ENCODE measurements around the gene CHRNA5.

The CHRNA5 gene

DNA sequence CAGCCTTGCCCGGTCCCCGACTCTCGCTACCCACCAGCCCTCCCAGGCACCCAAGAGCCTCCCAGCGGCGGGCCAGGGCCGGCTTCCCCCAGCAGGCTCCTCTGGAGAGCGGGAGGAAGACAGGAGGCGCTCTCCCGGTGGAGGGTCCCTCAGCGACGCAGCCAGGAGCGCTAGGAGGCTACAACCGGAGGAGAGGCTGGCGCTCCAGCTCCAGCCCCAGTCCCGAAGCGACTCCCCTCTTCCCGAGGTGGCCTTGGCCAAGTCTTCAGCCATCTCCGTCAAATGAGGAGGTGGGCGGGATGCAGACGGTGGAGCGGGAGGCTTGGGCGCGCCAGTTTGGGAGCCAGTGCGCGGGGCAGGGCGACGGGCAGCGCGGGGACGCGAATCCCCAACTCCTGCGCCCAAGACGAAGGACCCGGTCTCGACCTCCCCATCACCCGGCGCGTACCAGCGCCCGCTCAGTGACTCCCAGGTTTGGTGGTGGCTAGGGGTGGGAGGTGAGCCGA is 54.8 kb downstream of the CHRNA5 start:
- no peak for DNase-seq (ENCODE audit: low read depth in 2 of 2)

DNA sequence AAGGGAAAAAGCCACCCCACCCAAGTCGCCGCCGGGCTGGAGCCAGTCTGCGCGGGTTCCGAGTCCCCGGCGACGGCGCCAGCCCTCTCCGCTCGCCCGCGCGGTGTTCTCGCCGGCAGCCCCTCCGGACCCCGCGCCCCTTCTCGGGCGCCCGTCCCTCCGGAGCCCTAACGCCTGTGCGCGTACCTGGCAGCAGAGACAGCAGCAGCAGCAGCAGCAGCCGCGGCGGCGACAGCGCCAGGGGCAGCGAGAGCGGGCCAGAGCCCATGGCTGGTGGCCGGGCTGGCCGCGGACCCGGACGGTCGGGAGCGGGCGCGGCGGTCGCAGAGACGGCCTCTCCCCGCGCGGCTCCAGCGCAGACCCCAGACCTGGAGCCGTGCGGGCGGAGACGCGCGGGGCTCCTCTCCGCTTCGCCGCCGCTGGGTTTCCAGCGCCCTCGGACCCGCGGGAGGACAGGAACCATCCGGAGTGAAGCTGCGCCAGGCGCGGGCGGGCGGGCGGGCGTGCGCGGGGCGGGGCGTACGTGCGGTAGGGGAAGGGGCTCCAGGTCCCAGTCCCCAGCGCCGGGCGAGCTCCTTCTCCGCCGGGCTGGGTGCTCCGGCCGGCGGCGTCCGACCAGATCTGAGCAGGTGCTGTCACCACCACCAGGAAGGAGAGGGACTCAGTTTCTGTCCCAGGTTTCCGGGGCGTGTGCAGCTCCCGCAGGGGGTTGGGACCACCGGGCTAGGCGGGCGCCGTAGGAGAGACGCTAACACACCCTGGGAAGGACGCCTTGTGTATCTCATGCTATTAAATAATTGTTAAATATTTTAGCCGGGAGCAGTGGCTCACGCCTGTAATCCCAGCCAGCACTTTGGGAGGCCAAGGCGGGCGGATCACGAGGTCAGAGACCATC is 55.5 kb downstream of the CHRNA5 start, which contains the start of gene CHRNA3:
TSS of gene CHRNA3 (minus strand) at position 470 of the 895 bp plus-strand sequence. CDS start at position 268, 202 bp downstream.
- no peak for DNase-seq (ENCODE audit: low read depth in 2 of 2)

DNA sequence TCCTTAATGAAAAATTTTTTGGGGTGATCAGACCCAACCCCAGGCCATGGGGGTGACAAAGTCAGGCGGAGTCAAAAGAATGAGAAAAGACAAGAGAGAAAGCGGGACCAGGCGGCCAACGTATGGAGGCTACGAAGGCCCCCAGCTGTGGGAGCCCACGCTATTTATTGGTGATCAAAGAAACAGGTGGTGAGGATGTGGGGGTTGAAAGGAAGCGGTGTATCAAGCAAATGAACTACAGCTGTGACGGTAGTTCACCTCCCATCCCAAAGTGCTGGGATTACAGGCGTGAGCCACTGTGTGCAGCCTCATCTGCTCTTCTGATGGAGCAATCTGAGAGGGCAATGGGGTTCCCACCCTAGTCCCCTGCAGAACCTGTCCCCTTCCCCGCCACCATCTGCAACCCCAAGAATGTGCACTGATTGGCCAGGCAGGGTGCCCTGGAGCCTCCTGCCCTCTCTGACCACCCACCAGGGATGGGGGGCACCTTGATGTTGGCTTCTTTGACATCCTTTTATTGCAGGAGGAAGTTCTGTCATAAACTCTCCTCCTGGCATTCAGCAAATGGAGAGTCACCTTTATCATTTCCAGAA is 56.6 kb downstream of the CHRNA5 start:
- DNase-seq (ENCODE audit: low read depth in 2 of 2), result no peak

DNA sequence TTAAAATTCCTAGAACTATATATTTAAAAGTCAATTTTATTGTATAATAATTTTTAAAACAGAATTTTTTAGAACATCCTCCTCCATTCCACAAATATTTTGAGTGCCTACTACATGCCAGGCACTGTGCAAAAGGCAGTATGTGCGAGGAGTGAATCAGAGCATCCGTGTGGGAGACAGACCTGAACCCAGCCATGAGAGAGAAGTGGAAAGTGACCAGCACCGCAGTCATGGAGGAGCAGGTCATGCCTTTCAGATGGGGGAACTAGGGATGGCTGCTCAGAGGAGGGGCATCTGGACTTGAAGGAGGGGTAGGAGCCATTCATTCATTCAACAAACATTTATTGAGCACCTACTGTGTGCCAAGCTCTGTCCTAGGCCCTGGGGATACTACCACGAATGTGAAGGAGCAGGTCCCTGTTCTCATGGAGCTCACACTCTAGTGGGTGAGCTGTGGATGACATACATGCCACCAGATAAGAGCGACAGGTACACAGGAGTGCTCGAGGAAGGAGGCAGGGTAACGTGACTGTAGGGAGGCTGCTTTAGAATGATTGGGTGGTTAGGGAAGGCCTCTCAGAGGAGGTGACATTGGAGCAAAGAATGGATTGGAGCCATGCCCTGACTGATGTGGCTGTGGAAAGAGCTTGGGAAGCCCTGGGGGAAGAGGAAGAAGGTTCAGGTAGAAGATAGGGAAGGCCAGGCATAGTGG is 58.6 kb downstream of the CHRNA5 start:
- no peak for DNase-seq (ENCODE audit: low read depth in 2 of 2)

- no peak for DNase-seq (ENCODE audit: low read depth in 2 of 2)
These were observed 59.6 kb downstream of the CHRNA5 start for GRCh38 chr15:78624651-78625590.

DNA sequence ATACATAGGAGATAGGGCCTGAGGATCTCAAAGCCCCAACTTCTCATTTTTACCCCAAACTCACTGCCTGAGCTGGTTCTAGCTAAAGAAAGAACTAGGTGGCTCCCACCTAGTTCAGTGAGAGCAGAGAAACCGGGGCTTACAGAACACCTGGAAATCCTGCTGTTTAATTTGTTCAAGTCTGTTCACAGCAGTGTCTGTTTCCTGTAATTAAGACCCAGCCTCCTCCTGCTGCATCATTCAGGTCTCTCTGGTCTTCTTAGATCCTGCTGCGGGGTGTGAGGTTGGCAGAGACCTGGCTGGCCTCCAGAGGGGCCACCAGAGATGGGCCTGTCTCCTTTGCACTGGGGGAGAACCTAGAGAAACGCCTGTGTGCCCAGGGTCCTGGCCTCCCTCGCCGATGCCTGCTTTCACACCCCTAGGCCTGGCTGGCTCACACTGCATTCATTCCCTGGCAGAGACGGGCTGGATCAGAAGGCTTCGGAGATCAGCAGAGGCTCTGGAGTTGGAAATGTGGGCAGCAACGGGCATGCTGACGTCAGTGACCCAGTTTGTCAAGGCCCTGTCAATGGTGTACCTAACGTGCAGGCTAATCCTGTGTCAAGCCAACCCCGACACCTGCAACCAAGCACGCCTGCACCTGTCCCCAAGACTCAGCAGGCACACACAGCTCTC is 60.4 kb downstream of the CHRNA5 start:
- DNase-seq (ENCODE audit: low read depth in 2 of 2), result no peak

DNA sequence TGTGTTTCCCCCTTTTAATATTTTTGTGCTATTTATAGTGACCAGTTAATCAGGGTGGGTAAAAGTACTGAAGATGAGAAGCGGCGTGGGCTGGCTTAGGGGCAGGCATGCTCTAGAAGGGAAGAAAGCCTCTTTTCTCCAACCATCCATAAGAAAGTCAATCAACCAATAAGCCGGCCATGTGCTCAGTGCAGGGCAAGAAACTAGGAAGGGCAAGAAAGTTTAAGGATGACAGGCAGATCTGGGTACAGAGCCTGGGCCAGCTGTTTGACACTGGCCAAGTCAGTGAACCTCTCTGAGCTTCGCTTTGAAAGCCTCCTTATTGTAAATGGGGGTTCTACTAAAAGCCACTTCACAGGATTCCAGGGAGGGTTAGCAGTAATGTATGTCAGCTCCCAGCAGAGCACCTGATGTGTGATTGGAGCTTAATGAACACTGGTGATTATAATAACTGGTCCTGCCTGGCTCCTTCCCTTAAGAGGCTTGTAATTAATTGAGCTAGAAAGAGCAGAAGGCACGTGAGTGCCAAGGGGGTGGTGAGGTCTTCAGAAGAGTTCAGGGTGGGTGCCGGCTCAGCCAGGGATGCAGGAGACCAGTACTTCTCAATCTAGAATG is 61.2 kb downstream of the CHRNA5 start:
- DNase-seq (ENCODE audit: low read depth in 2 of 2), result no peak

DNA sequence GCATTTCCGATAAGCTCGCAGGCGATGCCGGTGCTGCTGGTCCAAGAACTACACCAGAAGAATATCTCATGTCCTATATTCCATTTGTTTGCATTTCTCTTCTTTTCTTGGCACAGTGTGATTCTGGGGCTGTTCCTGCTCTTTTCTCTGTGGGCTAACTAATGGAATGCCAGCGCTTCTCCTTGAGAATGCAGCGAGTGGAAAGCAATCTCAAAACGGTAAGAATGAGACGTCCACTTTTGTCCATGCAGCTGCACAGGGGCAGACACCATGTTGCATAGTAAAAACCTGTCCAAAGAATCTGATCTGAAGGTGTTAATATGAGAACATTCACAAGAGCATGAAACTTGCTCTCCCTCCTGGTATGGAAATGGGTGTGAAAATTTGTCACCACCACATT is 62.0 kb downstream of the CHRNA5 start:
- no peak for DNase-seq (ENCODE audit: low read depth in 2 of 2)

DNA sequence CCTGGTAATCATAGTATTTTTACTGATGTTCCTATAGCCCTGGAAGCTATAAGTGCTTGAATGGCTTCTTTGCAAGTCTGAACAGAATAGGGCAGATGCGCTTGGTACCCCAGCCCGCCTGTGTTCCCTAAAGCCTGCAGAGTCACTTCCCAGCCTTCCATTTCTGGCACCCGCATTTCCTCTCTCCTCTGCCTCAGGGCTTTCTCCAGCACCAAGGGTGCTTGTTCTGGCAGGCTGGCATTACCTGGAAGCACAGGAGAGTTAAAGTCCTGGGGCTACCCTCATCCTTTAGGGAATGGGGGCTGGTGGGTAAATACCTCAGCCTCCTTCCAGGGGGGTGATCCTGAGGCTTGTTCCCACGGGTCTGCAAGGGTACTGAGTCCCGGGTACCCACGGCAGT is 62.9 kb downstream of the CHRNA5 start:
- DNase-seq (ENCODE audit: low read depth in 2 of 2), result no peak

- no peak for DNase-seq (ENCODE audit: low read depth in 2 of 2)
These were observed 63.9 kb downstream of the CHRNA5 start for GRCh38 chr15:78629031-78629715.

GRCh38 chr15:78629716-78630065 is 64.4 kb downstream of the CHRNA5 start:
- no peak for DNase-seq (ENCODE audit: low read depth in 2 of 2)

DNA sequence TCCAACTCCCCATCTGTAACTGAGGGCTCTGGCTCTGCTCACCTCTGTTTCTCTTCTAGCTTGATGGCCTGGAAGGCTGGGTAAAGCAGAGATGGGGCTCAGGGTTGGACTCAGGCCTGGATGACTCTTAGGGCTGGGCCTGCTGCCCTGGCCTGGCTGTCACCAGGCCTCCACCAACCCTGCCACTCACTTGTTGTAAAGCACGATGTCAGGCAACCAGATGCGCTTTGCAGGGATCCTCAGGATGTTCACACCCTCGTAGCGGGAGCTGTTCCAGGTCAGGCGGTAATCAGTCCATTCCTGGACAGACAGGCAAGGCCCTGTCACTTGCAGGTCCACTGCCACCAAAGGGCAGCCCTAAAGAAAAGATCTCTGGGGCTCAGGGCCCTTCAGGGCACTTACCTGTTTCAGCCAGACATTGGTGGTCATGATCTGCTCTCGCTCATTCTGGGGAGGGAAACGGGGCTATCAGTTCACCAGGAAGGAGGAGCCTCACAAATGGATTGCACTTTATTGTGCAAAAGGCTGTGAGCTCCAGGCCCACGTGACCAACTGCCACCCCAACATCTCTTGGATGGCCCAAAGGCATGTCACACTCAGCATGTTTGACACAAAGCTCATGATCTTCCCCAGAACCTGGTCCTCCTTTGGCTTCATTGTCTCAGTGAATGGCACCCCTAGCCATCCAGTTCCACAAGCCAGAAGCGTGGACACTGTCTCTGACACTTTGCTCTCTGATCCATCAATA is 65.7 kb downstream of the CHRNA5 start:
- DNase-seq (ENCODE audit: low read depth in 2 of 2), result no peak

GRCh38 chr15:78633348-78633747 is 68.0 kb downstream of the CHRNA5 start:
- no peak for DNase-seq (ENCODE audit: low read depth in 2 of 2)

DNA sequence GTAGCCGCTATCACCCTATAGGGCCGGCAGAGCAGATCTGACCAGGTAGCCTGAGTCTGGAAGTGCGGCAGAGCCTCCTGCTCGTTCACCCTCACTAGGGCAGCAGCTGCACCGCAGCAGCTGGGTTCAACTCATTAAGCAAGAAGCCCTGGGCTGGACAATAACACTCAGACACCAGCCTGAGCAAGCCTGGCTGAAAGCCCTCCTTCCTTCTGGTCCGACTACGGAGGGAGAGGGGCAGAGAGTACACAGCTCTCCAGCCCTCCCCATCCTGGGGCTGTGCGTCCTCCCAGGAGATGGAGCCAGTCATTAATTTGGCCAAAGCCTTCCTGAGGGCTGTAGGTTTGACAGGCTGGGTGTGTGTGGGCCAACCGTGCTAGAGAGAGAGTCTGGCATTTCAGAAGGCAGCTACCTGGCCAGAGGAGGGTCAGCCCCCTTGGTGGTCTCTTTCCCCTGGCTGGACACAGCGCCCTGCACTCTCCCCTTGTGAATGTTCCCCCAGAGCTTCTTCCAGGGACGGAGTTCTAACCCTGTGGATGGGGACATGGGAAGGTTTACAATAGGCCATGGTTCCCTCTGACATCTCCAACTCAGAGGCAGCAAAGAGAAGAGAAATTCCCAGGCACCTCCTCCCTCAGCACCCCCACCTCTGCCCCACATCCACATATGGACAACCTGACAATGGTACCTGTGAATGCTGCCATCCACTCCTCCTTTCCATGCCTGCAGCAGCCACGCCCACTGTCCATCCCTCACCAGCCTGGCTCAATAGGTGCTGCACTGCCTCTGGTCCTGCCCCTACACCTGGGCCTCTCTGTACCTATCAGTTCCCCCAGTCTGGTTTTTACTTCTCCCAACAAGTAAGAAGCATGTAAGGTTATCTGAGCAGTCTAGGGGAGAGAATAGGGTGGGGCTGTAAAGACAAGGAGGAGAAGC is 69.2 kb downstream of the CHRNA5 start:
- no peak for DNase-seq (ENCODE audit: low read depth in 2 of 2)

DNA sequence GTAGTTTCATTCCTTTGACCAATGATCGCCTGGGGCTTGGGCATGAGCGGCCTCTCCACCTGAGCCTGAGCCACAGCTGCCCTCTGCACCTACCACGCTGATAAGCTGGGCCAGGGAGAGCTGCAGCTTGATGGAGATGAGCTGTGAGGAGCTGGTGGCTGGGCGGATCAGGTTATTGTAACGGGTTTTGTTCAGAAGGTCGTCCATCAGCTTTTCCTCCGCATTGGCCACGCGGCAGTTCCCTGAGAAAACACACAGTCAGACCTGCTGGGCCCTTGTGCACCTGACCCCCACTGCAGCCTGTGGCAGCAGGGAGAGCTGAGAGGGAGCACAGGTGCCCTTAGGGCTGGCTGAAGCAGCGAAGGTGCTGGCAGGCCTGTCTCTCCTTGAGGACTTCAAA is 70.0 kb downstream of the CHRNA5 start:
- no peak for DNase-seq (ENCODE audit: low read depth in 2 of 2)

GRCh38 chr15:78636378-78636859 is 71.1 kb downstream of the CHRNA5 start:
- DNase-seq (ENCODE audit: low read depth in 2 of 2), result no peak

DNA sequence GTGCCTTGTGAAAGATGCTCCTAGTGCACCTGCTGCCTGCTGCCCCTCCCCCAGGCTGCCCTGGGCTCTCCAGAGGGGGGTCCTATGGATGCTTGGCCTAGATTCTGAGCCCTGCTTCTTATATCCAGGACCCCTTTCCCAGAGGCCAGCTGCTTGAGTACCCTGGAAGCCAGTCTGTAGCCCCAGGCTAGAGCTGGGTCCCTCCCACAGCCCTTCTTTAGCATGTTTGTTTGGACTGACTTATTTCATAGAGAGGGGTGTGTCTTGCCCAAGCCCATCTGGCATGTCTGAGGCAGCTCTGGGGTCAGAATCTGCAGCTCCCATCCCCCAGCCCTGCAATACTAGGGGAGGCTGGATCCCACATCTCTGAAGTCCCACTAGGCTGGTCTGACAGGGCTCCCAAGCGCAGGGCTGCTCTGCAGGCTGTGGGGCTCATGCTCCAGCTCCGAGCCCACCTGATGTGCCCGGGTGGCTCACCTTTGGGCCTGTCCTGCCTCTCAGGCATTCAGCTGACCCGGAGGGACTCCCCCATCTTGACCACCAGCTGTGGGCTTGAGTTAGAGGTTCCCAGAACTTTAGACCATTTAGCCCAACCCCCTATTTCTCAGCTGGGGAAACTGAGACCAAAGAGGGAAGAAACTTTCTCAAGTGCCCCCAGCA is 72.6 kb downstream of the CHRNA5 start:
- no peak for DNase-seq (ENCODE audit: low read depth in 2 of 2)

All from activated CD8-positive, alpha-beta memory T cell treated with anti-CD3 and anti-CD28 coated beads for 4 hours (primary cell).